ENCODE data around the gene PPP3CA.

PPP3CA gene

GRCh38 chr4:101083131-101083530 is 264.2 kb downstream of the PPP3CA start:
- Histone ChIP-seq H3K9me3 (ENCODE audit: control extremely low read depth in 1 of 5, control insufficient read depth in 4 of 5, insufficient read depth in 2 of 5, low read depth in 1 of 5, low read length in 4 of 5) (no peaks in the 10 kb centered on the region), H3K36me3 (ENCODE audit: control insufficient read depth in 4 of 4, insufficient read depth in 4 of 4, low read length in 3 of 4) (peaks cover 7 to 13% (median 10%) of the 10 kb centered on the region in 4 experiments), H3K27ac (ENCODE audit: insufficient read depth in 1 of 2, low read depth in 1 of 2, low read length in 2 of 2, poor library complexity in 1 of 2, severe bottlenecking in 2 of 2) (no peak overlapping the region), H3K4me1 (ENCODE audit: control extremely low read depth in 1 of 4, control insufficient read depth in 4 of 4, insufficient read depth in 4 of 4, low read length in 3 of 4) (peaks cover 0 to 15% (median 2%) of the 10 kb centered on the region in 4 experiments), H3K4me3 (ENCODE audit: control insufficient read depth in 1 of 7, extremely low read depth in 1 of 7, insufficient read depth in 4 of 7, low read depth in 2 of 7, low read length in 6 of 7) (peak overlapping the region in 1 of 7 experiments; percentile 13), H3K27me3 (replicated peaks in 2 of 5; ENCODE audit: control insufficient read depth in 4 of 5, insufficient read depth in 5 of 5, low read length in 4 of 5) (no peaks in the 10 kb centered on the region)
- ChIA-PET CTCF (no interaction called here), POLR2A (no interaction called here)
- WGBS (ENCODE audit: insufficient coverage): no CpG with 5 or more reads among the region's 3 CpGs
- peak; percentile 2 to 70 (median 47) for DNase-seq

- DNase-seq: peak in 1 of 3 donors; percentile 9
- Histone ChIP-seq H3K4me1 (ENCODE audit: control extremely low read depth in 1 of 4, control insufficient read depth in 4 of 4, insufficient read depth in 4 of 4, low read length in 3 of 4) (peaks cover 0 to 15% (median 2%) of the 10 kb centered on the region in 4 experiments), H3K4me3 (ENCODE audit: control insufficient read depth in 1 of 7, extremely low read depth in 1 of 7, insufficient read depth in 4 of 7, low read depth in 2 of 7, low read length in 6 of 7) (no peak overlapping the region), H3K9me3 (ENCODE audit: control extremely low read depth in 1 of 5, control insufficient read depth in 4 of 5, insufficient read depth in 2 of 5, low read depth in 1 of 5, low read length in 4 of 5) (no peaks in the 10 kb centered on the region), H3K36me3 (ENCODE audit: control insufficient read depth in 4 of 4, insufficient read depth in 4 of 4, low read length in 3 of 4) (peaks cover 5 to 11% (median 6%) of the 10 kb centered on the region in 4 experiments), H3K27ac (ENCODE audit: insufficient read depth in 1 of 2, low read depth in 1 of 2, low read length in 2 of 2, poor library complexity in 1 of 2, severe bottlenecking in 2 of 2) (no peak overlapping the region), H3K27me3 (replicated peaks in 2 of 5; ENCODE audit: control insufficient read depth in 4 of 5, insufficient read depth in 5 of 5, low read length in 4 of 5) (no peaks in the 10 kb centered on the region)
- ChIA-PET POLR2A (no interaction called here), CTCF (no interaction called here)
- WGBS (ENCODE audit: insufficient coverage): 100% methylated on average over 1 of the region's 3 CpGs
These were observed 265.5 kb downstream of the PPP3CA start for GRCh38 chr4:101081695-101082369.

GRCh38 chr4:101081166-101081565 is 266.2 kb downstream of the PPP3CA start:
- POLR2A ChIA-PET: no interaction called here
- Histone ChIP-seq H3K4me1 (ENCODE audit: control extremely low read depth in 1 of 4, control insufficient read depth in 4 of 4, insufficient read depth in 4 of 4, low read length in 3 of 4) (peaks cover 0 to 15% (median 2%) of the 10 kb centered on the region in 4 experiments), H3K9me3 (ENCODE audit: control extremely low read depth in 1 of 5, control insufficient read depth in 4 of 5, insufficient read depth in 2 of 5, low read depth in 1 of 5, low read length in 4 of 5) (no peaks in the 10 kb centered on the region), H3K4me3 (ENCODE audit: control insufficient read depth in 1 of 7, extremely low read depth in 1 of 7, insufficient read depth in 4 of 7, low read depth in 2 of 7, low read length in 6 of 7) (no peak overlapping the region), H3K36me3 (ENCODE audit: control insufficient read depth in 4 of 4, insufficient read depth in 4 of 4, low read length in 3 of 4) (peaks cover 3 to 8% (median 5%) of the 10 kb centered on the region in 4 experiments), H3K27ac (ENCODE audit: insufficient read depth in 1 of 2, low read depth in 1 of 2, low read length in 2 of 2, poor library complexity in 1 of 2, severe bottlenecking in 2 of 2) (no peak overlapping the region), H3K27me3 (replicated peaks in 2 of 5; ENCODE audit: control insufficient read depth in 4 of 5, insufficient read depth in 5 of 5, low read length in 4 of 5) (no peaks in the 10 kb centered on the region)
- no peak for DNase-seq
- CTCF ChIA-PET: no interaction called here

GRCh38 chr4:101078950-101079349 is 268.4 kb downstream of the PPP3CA start:
- Histone ChIP-seq H3K4me1 (ENCODE audit: control extremely low read depth in 1 of 4, control insufficient read depth in 4 of 4, insufficient read depth in 4 of 4, low read length in 3 of 4) (peaks cover 0 to 12% (median 2%) of the 10 kb centered on the region in 4 experiments), H3K27ac (ENCODE audit: insufficient read depth in 1 of 2, low read depth in 1 of 2, low read length in 2 of 2, poor library complexity in 1 of 2, severe bottlenecking in 2 of 2) (no peak overlapping the region), H3K9me3 (ENCODE audit: control extremely low read depth in 1 of 5, control insufficient read depth in 4 of 5, insufficient read depth in 2 of 5, low read depth in 1 of 5, low read length in 4 of 5) (no peaks in the 10 kb centered on the region), H3K4me3 (ENCODE audit: control insufficient read depth in 1 of 7, extremely low read depth in 1 of 7, insufficient read depth in 4 of 7, low read depth in 2 of 7, low read length in 6 of 7) (no peak overlapping the region), H3K27me3 (replicated peaks in 2 of 5; ENCODE audit: control insufficient read depth in 4 of 5, insufficient read depth in 5 of 5, low read length in 4 of 5) (no peaks in the 10 kb centered on the region), H3K36me3 (ENCODE audit: control insufficient read depth in 4 of 4, insufficient read depth in 4 of 4, low read length in 3 of 4) (peaks cover 3 to 10% (median 8%) of the 10 kb centered on the region in 4 experiments)
- CTCF ChIA-PET: no interaction called here
- 100% methylated on average over 1 of the region's 2 CpGs for WGBS (ENCODE audit: insufficient coverage)
- POLR2A ChIA-PET: no interaction called here
- no peak for DNase-seq

- Histone ChIP-seq H3K27me3 (replicated peaks in 2 of 5; ENCODE audit: control insufficient read depth in 4 of 5, insufficient read depth in 5 of 5, low read length in 4 of 5) (no peaks in the 10 kb centered on the region), H3K4me3 (ENCODE audit: control insufficient read depth in 1 of 7, extremely low read depth in 1 of 7, insufficient read depth in 4 of 7, low read depth in 2 of 7, low read length in 6 of 7) (no peak overlapping the region), H3K27ac (ENCODE audit: insufficient read depth in 1 of 2, low read depth in 1 of 2, low read length in 2 of 2, poor library complexity in 1 of 2, severe bottlenecking in 2 of 2) (no peak overlapping the region), H3K9me3 (ENCODE audit: control extremely low read depth in 1 of 5, control insufficient read depth in 4 of 5, insufficient read depth in 2 of 5, low read depth in 1 of 5, low read length in 4 of 5) (no peaks in the 10 kb centered on the region), H3K36me3 (ENCODE audit: control insufficient read depth in 4 of 4, insufficient read depth in 4 of 4, low read length in 3 of 4) (peaks cover 3 to 8% (median 7%) of the 10 kb centered on the region in 4 experiments), H3K4me1 (ENCODE audit: control extremely low read depth in 1 of 4, control insufficient read depth in 4 of 4, insufficient read depth in 4 of 4, low read length in 3 of 4) (no peaks in the 10 kb centered on the region)
- ChIA-PET CTCF (interaction anchor here (0.9 kb wide), 1 partner anchor 25 kb away, joined by 3 read pairs; no protein-coding TSS in a partner anchor), POLR2A (no interaction called here)
- no peak for DNase-seq
- WGBS (ENCODE audit: insufficient coverage): no CpG with 5 or more reads among the region's 1 CpG
These were observed 271.3 kb downstream of the PPP3CA start for GRCh38 chr4:101076032-101076431.

GRCh38 chr4:101075536-101075935 is 271.8 kb downstream of the PPP3CA start:
- H3K27me3 ChIP-seq (replicated peaks in 2 of 5; ENCODE audit: control insufficient read depth in 4 of 5, insufficient read depth in 5 of 5, low read length in 4 of 5): no peaks in the 10 kb centered on the region
- H3K36me3 ChIP-seq (ENCODE audit: control insufficient read depth in 4 of 4, insufficient read depth in 4 of 4, low read length in 3 of 4): peaks cover 3 to 9% (median 6%) of the 10 kb centered on the region in 4 experiments
- CTCF ChIA-PET: interaction anchor here (0.9 kb wide), 1 partner anchor 25 kb away, joined by 3 read pairs; no protein-coding TSS in a partner anchor
- no peak overlapping the region for H3K27ac ChIP-seq (ENCODE audit: insufficient read depth in 1 of 2, low read depth in 1 of 2, low read length in 2 of 2, poor library complexity in 1 of 2, severe bottlenecking in 2 of 2)
- no peaks in the 10 kb centered on the region for H3K9me3 ChIP-seq (ENCODE audit: control extremely low read depth in 1 of 5, control insufficient read depth in 4 of 5, insufficient read depth in 2 of 5, low read depth in 1 of 5, low read length in 4 of 5)
- no peaks in the 10 kb centered on the region for H3K4me1 ChIP-seq (ENCODE audit: control extremely low read depth in 1 of 4, control insufficient read depth in 4 of 4, insufficient read depth in 4 of 4, low read length in 3 of 4)
- POLR2A ChIA-PET: no interaction called here
- no peak for DNase-seq
- H3K4me3 ChIP-seq (ENCODE audit: control insufficient read depth in 1 of 7, extremely low read depth in 1 of 7, insufficient read depth in 4 of 7, low read depth in 2 of 7, low read length in 6 of 7): no peak overlapping the region
- WGBS (ENCODE audit: insufficient coverage): 100% methylated on average over 1 of the region's 1 CpG

GRCh38 chr4:101074326-101074725 is 273.0 kb downstream of the PPP3CA start:
- ChIA-PET POLR2A (no interaction called here), CTCF (no interaction called here)
- Histone ChIP-seq H3K4me3 (ENCODE audit: control insufficient read depth in 1 of 7, extremely low read depth in 1 of 7, insufficient read depth in 4 of 7, low read depth in 2 of 7, low read length in 6 of 7) (no peak overlapping the region), H3K4me1 (ENCODE audit: control extremely low read depth in 1 of 4, control insufficient read depth in 4 of 4, insufficient read depth in 4 of 4, low read length in 3 of 4) (no peaks in the 10 kb centered on the region), H3K9me3 (ENCODE audit: control extremely low read depth in 1 of 5, control insufficient read depth in 4 of 5, insufficient read depth in 2 of 5, low read depth in 1 of 5, low read length in 4 of 5) (no peaks in the 10 kb centered on the region), H3K27me3 (replicated peaks in 2 of 5; ENCODE audit: control insufficient read depth in 4 of 5, insufficient read depth in 5 of 5, low read length in 4 of 5) (no peaks in the 10 kb centered on the region), H3K27ac (ENCODE audit: insufficient read depth in 1 of 2, low read depth in 1 of 2, low read length in 2 of 2, poor library complexity in 1 of 2, severe bottlenecking in 2 of 2) (no peak overlapping the region), H3K36me3 (ENCODE audit: control insufficient read depth in 4 of 4, insufficient read depth in 4 of 4, low read length in 3 of 4) (peaks cover 3 to 10% (median 7%) of the 10 kb centered on the region in 4 experiments)
- no peak for DNase-seq
- 100% methylated on average over 2 of the region's 2 CpGs for WGBS (ENCODE audit: insufficient coverage)

All from common myeloid progenitor, CD34-positive (primary cell).